ENCODE measurements around the gene ABCB8. TPM values are rescaled to one million over a fixed set of nuclear protein-coding genes. Genes with fewer than 3 reads are reported as not detected.

ABCB8 gene
- total and polyA plus RNA-seq, 9 of the 15 experiments (the other 6 are each of a cell fraction or from before 2014, with no cell fraction given): 7.6 to 106 (median 36.3) TPM

- TF ChIP-seq ZNF518B (CRISPR knock-in tag; IDR thresholded peaks at IDR 0.05) (no peak), GATAD2B (IDR thresholded peaks at IDR 0.05; ENCODE audit: borderline replicate concordance) (no peak), CCNT2 (IDR thresholded peaks at IDR 0.05; ENCODE audit: borderline replicate concordance, extremely low read depth, insufficient read length, low read depth, low read length) (peak; percentile 56), ZNF318 (IDR thresholded peaks at IDR 0.05; ENCODE audit: borderline replicate concordance in 1 of 2, low read depth in 1 of 2) (peak in 1 of 2 experiments; percentile 94; a peak in 2 of 4 replicates), HMGXB4 (CRISPR knock-in tag; IDR thresholded peaks at IDR 0.05) (0 out of 2 replicates have a peak, but pooled peaks have one; percentile 74), PHB2 (IDR thresholded peaks at IDR 0.05; ENCODE audit: low read depth) (no peak), CTCFL (IDR thresholded peaks at IDR 0.05; ENCODE audit: borderline replicate concordance, insufficient read depth, low read depth, low read length, poor library complexity, severe bottlenecking) (peak; percentile 57), FOXJ2 (tag; IDR thresholded peaks at IDR 0.05) (peak; percentile 85), KDM5B (IDR thresholded peaks at IDR 0.05; ENCODE audit: insufficient replicate concordance, low read depth, low read length) (peak; percentile 84)
Observed at GRCh38 chr7:151057989-151058780, 29.9 kb downstream of the ABCB8 start (continued).

All from K562 (cell line).